GM19324 (cell line): ENCODE measurements around the gene ADAP1.

ENCODE experiments used
- ATAC-seq: cut with Tn5 transposase; IDR thresholded peaks from one replicate; pipeline ENCODE4 v1.9.1; 2021; ENCODE audit warnings: mild to moderate bottlenecking, moderate library complexity; ENCODE audit not compliant: unreplicated experiment, low FRiP score

ADAP1 gene

DNA sequence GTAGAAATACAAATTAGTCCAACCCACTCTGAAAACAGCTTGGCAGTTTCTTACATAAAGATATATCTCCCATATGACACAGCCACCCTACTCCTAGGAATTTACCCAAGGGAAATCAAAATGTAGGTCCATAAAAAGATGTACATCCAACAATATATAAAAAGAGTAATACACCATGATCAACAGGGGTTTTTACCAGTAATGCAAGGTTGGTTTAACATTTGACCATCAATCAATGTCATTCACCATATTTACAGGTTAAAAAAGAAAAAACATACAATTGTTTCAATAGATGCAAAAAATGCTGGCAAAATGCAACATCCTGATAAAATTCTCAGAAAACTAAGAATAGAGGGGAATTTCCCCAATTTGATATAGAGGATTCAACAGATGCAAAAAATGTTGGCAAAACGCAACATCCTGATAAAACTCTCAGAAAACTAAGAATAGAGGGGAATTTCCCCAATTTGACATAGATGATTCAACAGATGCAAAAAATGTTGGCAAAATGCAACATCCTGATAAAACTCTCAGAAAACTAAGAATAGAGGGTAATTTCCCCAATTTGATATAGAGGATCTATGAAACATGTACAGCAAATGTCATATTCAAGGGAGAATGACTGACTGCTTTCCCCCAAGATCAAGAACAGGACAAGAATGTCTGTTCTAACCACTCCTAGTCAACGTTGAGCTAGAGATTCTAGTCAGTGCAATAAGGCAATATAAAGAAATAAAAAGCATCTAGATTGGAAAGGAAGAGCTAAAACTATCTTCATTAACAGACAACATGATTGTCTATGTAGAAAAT is 13.7 kb downstream of the ADAP1 start:
- no peak for ATAC-seq

DNA sequence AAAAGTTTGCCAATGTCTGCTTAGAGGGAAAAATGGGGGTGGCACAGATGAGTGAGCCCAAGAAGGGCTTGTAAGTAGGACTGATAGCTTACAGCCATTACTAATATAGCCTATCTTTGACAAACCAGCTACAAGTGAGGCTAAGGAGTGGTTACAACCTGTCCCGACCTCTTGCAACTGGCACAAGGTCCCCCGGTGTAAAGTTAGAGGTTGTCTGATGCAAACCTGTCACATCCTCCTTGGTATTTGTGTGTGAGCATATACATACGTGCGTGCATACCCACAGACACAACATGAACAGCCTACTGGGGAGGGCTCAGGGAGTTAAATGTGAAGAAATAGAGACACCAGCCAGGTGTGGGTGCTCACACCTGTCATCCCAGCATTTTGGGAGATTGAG is 14.6 kb downstream of the ADAP1 start:
- ATAC-seq: no peak

DNA sequence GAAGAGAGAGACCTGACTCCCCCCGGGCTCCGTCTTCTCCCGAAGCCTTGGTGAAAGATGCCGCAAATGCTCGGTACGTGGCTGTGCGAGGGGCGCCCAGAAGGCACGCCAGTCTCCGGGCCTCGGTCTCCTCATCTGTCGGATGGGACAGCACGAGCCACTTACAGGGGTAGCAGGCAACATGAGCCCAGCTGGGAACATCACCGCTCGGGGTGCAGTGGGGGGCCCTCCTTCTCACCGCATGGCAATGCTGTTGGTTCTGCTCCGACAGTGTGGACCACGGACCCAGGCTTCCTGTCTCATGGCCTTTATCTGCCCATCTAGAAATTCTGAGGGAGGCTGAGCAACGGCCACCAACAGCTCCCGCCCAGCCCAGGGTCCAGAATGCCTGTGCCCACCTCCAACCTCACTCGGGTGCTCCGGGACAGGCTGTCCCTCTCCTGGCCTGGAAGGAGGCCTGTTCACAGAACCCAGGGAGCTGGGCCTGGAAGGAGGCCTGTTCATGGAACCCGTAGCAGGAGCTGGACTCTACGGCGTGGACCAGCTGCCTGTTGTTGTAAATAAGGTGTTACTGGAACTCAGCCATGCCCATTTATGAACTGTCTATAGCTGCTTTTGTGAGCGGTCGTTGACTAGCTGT is 15.8 kb downstream of the ADAP1 start:
- no peak for ATAC-seq

DNA sequence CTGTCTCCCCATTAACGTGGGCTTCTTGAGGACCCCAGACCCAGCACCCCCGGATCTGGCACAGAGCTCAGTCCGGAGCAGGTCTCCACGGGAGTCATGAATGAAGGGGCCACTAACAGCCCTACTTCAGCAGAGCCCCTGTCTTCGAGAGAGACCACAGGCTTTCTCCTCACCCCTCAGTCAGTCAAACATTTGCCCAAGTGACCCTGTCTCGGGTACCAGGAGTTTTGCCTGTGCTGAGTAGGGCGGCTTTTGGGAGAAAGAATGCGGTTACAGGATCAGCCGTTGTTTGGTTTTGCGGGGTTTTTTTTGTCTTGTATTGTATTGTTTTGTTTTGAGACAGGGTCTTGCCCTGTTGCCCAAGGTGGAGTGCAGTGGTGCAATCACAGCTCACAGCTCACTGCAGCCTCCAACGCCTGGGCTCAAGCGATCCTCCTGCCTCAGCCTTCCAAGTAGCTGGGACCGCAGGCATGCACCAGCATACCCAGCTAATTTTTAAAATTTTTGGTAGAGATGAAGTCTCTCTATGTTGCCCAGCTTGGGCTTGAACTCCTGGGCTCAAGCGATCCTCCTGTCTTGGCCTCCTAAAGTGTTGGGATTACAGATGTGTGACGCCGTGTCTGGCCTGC is 16.5 kb downstream of the ADAP1 start:
- ATAC-seq: no peak

DNA sequence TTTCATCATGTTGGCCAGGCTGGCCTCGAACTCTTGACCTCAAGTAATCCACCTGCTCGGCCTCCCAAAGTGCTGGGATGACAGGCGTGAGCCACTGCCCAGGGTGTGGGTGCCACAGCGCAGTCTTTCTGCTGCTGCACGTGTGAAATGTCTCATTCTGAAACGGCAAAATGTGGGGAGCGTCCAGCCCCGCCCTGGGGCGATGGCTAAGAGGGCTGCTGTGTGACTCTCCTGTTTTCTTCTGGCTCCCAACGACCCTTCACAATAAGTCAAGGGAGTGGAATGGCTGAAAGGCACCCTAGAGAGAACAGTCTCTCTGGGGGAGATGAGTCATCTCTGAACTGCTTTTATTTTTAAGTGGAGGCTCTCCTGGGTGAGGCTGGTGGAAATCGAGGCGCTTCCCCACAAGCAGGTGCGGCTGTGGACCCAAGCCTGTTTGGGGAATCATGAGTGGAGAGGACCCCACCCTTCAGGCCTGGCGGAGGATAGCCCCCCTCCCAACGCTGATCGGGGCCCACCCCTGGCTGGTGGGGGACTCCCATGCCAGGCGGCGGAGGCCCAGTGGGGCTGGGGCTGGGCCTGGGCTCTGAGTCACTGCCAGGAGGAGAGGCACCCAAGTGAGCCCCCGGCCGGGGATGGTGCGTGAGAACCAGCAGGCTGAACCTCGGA is 18.0 kb downstream of the ADAP1 start:
- peak; percentile 53 for ATAC-seq

DNA sequence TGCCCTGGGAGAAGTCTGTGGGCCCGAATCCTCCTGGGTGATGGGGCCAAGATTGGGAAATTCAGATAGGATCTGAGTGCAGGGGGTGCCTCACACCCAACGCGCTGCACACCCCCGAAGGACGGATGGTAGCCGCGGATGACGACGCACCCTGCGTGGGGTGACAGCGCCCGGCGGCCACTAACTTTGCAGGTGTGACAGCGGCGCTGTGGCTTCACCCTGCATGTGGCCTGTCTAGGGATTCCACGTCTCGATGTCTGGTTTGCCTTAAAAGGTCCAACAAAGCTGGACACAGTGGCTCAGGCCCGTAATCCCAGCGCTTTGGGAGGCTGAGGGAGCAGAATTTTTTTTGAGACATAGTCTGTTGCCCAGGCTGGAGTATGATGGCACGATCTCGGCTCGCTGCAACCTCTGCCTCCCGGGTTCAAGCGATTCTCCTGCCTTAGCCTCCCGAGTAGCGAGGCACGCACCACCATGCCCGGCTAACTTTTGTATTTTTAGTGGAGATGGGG is 18.6 kb downstream of the ADAP1 start:
- no peak for ATAC-seq

DNA sequence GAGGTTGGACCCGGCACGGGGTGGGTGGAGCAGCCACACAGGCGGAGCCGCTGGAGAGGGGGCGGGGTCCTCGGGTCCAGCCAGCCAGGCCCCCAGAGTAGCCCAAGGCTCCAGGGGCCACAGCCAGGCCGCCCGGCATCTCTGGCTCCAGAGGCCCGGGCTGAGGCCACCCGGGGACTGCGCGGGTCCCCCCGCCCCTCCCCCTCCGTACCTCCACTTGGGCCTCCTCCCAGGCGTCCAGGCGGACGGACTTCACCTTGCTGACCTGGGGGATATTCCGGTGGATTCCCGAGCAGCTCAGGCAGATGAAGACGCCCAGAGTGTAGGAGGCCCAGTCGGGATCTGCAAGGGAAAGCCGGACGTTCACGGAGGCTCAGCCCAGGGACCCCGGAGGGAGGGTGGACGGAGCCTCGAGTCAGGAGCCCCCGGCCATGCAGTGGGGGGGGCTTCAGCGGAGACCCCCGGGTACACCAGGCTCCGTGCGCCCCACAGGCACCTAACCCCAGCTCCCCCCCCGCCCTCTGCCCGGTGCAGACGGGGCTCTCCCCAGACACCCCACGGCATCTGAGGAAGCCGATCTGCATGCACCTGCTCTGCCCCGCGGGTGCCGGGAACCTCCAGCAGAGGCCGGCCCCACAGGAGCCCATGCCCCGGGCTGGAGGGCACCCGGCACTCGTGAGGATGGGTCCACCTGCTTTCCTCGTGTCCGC is 19.2 kb downstream of the ADAP1 start:
- no peak for ATAC-seq

DNA sequence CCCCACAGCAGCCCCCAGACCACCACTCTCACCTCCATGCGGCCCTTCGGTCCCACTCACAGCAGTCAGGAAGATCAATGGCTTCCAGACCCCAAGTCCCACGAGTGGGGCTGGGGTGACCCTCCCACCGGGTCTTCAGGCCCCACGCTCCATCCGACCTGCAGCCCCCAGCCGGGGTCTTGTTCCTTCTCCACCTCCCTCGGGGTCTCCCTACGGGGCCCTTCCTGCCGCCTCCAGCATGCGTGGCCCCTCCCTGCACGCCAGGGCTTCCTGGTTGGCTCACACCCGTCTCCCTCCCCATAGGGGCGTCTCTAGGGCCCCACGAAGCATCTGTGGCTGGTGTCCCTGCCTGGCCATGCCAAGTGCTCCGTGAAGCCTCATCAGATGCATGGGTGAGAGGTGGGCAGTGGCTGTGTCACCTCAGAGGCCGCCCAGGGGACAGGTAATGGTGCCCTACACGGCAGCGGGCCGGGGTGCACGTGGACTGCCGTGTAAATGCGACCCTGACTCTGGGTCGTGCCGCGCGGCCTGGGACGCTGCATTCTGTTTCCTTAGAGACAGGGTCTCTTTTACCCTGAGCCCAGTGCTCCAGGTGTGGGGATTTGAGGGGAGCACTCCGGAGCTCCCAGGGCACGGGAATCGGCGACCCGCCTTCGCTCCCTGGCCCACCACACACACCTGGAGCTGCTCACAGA is 19.9 kb downstream of the ADAP1 start:
- no peak for ATAC-seq

DNA sequence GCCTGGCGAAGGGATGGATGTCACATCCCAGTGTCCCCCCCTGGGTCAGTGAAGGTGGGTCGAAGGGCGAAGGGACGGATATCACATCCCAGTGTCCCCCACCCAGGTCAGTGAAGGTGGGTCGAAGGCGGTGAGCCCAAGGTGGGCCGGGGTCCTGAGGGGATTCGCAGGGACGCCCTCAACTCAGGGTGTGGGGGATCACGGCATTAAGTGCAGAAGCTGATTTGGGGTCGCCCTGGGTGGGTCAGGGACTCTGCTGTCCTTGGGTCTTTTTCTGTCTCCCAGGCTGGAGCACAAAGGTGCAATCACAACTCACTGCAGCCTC is 21.9 kb downstream of the ADAP1 start:
- ATAC-seq: no peak

DNA sequence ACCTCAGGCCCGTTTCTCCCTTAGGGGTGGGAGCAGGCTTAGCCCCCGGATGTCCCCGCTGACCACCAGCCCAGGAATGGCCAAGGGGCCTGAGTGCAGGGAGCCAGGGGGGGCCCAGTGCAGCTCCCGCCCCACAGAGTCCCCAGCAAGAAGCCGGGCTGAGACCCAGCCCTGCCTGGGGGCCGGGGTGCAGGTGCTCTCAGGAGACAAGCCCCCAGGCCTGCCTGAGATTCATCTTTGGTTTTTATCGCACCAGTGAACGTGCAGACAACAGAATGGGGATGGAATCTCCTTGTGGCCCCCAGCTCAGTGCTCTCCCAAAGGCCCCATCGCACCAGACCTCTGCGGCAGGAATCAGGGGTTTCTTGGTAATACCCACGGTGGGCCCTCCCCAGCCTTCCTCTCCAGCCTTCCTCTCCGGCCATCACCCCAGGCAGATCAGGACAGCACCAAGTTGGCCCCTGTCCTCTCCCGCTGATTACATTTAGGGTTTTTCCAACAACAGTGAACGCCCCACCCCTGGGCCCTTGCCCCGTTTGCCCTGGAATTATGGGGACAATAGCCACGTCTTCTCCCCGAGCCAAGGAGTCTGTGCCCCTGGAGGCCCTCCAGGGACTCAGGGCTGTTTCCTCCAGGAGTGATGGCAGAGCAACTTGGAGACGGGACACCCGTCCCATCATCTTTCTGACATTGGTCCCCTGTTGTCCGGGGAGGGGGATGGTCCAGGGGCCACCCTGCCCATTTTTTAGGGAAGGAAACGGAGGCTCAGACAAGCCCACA is 22.4 kb downstream of the ADAP1 start:
- no peak for ATAC-seq

DNA sequence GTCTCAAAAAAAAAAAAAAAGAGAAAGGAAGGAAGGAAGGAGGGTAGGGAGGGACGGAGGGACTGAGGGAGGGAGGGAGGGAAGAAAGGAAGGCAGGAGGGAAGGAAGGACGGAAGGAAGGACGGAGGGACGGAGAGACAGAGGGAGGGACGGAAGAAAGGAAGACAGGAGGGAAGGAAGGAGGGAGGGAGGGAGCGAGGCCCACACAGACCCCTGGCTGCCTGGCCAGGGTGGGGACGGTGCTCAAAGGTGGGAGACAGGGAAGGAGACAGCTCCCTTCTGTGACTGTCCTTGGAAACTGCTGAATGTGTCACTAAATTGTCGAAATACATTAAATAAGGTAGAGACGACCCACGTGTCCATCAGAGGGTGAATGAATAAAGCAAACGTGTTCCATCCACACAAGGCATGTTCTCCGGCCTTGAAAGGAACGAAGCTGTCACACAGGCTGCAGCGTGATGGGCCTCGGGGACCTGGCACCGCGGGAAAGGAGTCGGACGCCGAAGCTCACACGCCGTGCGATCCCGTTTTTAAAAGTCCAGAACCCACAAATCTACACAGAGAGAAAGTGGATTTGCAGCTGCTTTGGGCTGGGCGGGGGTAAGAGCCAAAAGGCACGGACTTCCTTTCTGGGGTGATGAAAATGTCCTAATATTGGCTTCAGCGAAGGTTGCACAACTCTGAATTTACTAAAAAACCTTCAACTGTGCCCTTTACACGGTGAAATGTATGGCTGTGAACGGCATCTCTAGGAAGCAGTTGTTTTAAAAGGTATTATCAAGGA is 23.3 kb downstream of the ADAP1 start:
- ATAC-seq: no peak

DNA sequence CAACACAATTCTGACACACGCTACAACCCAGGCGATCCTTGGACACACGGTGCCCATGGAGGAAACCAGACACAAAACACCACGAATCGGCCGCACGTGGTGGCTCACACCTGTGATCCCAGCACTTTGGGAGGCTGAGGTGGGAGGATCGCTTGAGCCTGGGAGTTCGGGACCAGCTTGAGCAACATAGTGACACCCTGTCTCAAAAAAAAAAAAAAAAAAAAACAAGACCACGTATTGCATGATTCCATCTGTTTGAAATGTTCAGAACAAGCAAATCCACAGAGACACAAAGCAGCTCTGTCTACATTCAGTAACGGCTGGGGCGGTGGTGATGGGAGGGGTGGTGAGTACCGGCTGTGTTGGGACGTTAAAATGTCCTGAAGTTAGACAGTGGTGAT is 25.2 kb downstream of the ADAP1 start:
- ATAC-seq: no peak

DNA sequence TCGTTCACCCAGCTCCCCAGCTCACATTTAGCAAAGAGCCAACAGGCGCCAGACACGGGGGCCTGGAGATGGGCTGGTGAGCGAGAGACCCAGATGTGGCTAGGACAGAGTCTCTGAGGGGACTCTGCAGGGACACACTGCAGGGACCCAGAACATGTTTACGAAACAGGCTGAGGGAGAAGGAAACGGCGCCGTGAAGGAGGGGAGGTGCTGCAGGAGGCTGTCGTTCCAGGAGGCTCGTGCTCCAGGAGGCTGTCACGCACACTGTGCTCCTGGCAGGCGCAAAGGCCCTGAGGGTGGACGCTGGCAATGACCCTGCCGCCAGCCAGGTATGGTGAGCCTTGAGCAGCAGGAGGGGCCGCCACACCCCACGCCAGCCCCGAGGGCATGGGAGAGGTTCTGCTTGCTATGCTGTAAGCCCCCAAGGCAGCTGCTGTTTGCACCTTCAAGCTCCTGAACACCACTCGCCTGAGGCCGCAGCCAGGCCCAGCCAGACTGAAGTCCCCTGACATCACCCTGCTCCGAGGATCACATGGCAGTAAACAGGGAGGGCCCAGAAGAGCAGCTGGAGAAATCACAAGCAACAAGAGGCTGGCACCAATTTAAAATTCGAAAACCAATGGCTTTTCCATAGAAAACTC is 27.3 kb downstream of the ADAP1 start:
- ATAC-seq: no peak

DNA sequence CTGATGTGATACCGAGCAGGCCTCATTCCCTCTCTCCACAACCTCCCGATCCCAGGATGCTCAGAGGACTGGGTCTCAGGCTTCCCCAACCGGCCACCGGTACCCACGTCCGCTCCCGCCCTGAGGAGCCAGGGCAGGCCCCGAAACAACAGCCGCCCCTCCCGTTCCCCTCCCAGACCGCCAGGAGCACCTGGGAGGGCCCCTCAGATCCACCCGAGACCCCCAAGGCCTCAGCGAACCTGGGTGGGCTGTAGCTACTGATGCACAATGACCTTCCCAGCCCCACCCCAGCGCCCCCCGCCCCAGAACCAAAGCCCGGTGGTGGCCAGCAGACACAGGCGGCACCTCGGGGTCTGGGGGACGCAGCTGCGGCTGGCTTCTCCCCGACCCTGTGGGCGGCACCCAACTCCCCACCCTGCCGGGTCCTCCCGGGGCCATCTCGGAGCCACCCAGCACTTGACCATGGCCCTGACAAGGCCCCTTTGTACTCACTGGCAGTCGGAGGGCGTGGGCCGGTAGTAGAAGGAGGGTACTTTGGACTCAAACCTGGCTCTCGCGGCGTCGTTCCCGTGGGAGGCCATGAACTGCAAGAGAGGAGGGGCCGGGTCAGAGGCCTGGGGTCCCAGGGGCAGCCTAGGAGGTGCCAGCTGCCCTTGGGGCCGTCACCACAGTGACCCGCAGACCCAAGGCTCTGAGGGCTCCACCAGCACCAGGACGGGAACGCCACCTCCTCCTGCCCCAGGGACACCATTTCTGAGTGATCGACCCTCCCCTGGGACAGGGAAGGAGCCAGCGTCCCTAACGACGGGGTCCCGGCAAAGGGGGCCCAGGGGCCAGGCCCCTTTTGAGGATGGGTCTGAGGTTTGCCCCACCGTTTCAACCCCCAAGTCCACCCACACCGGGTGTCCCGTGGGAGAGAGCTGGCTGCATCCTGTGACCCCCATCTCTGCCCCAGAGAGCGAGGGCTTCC is 28.1 kb downstream of the ADAP1 start:
- no peak for ATAC-seq

DNA sequence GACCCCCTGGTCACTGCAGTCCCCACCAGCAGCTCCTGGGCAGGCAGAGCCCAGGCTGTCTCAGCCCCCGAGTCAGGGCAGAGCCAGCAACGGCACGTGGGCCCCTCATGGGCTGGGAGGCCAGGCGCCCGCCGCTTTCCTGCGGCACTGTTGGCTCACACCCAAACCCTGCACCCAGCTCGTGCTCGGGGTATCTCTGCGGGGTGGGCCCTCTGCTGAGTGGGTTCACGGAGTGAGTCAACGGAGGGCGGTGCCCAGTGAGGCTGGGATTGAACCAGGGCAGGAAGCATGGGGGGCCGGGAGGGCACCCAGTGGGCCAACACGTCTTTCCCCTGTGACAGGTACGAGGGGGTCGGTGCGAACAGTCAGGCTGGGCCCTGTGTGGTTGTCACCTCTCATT is 28.9 kb downstream of the ADAP1 start:
- ATAC-seq: no peak

DNA sequence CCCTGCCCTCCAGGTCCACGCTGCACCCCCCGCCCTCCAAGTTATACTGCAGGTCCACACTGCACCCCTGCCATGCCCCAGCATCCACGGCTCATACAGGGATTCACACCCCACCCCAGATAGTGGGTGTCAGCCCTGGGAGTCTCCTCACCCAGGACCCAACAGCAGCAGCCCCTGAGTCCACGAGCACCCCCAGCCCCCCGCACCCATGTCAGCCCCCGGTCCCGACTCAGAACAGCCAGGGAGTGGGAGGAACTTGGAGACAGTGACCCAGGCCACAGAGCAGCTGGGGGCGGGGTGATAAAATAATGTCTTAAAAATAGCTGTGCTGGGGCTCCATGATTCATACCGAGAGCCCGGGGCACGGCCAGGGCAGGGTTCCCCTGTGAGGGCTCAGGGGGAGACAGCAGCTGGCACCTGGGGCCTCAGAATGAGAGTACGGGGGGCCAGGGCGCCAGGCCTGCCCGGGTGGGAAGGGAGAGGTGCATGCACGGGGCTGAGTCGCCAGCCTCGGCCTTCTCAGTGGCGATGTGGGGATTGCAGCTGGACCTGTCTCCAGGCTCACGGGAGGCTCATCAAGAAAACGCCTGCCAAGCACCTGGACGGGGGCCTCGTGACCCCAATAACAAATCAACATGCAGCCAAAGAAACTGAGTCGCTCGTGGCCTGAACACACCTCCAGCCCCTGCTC is 29.8 kb downstream of the ADAP1 start:
- peak; percentile 41 for ATAC-seq
